ENCODE data around the gene CD109.

GRCh38 chr6:73766040-73766439, 70.0 kb downstream of the CD109 start:
- TF ChIP-seq CTCF (IDR thresholded peaks at IDR 0.05) (no peak), POLR2AphosphoS5 (IDR thresholded peaks at IDR 0.05) (no peak), POLR2A (IDR thresholded peaks at IDR 0.05) (no peak)
